Panc1 (cell line): Measurements from ENCODE around the gene CPS1.

Experiments
- CTCF ChIP-seq: fragments of 450-650 bp; IDR thresholded peaks from 2 replicates; pipeline ENCODE4 v1.5.1; 2017; ENCODE audit warnings: mild to moderate bottlenecking
- POLR2AphosphoS5 ChIP-seq: IDR thresholded peaks from 2 replicates; pipeline ENCODE4 v1.6.1; 2012; ENCODE audit warnings: mild to moderate bottlenecking, low read depth, low read length, moderate library complexity
- SIN3A ChIP-seq: IDR thresholded peaks from 2 replicates; pipeline ENCODE4 v1.6.1; 2012; ENCODE audit warnings: low read depth, mild to moderate bottlenecking, low read length, moderate library complexity, borderline replicate concordance; ENCODE audit not compliant: insufficient read depth

GRCh38 chr2:210606001-210606400 lies 49.6 kb downstream of the CPS1 start:
- TF ChIP-seq CTCF (no peak), POLR2AphosphoS5 (no peak), SIN3A (no peak)
